Measurements from ENCODE around the gene DNAAF9. TPM values are rescaled to one million over a fixed set of nuclear protein-coding genes. Genes with fewer than 3 reads are reported as not detected.

DNAAF9 gene
- total and polyA plus RNA-seq, 2 donors (not counting 1 experiment from before 2014, with no cell fraction given) = 2.6 to 7.7 TPM

DNA sequence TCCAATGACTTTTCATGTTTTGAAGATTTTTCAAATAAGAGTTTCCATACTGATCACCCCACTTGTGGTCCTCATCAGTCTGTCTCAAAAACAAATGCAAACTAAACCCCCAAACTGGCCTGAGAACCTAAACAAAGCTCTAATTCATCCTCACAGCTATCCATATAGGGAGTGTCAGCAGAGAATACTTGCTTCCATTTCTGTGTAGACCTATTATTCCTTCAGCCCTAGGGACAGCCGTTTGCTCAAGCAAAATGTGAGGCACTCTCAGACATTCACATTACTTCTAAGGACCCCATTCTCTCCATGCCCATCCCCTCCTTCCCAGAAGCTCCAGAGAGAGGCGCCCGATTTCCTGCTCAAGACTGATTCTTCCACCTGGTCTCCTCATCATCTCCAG lies 24.6 kb downstream of the DNAAF9 start:
- Histone ChIP-seq H2AFZ (ENCODE audit: insufficient read depth, low read depth, low read length, poor library complexity, severe bottlenecking) (no peak overlapping the region), H3K36me3 (replicated peaks in 1 of 2; ENCODE audit: control extremely low read depth in 1 of 2, control insufficient read depth in 1 of 2, extremely low read depth in 1 of 2, insufficient read depth in 2 of 2, low read length in 1 of 2) (peaks cover 3 to 7% of the 10 kb centered on the region in 2 experiments), H3K79me2 (ENCODE audit: control insufficient read depth, insufficient read depth, low read length) (peaks cover 7% of the 10 kb centered on the region), H3K4me1 (ENCODE audit: control insufficient read depth in 2 of 2, insufficient read depth in 2 of 2, low read length in 2 of 2) (no peaks in the 10 kb centered on the region), H3K27me3 (replicated peaks in 1 of 4; ENCODE audit: control extremely low read depth in 1 of 4, control insufficient read depth in 3 of 4, insufficient read depth in 4 of 4, low read length in 3 of 4) (no peaks in the 10 kb centered on the region), H3K9ac (ENCODE audit: low read length) (no peak overlapping the region), H3K27ac (ENCODE audit: low read length in 2 of 2) (no peak overlapping the region), H3K9me3 (ENCODE audit: control extremely low read depth in 1 of 3, control insufficient read depth in 2 of 3, insufficient read depth in 1 of 3, low read length in 2 of 3) (no peaks in the 10 kb centered on the region), H3K4me2 (replicated peaks; ENCODE audit: low read depth, low read length, poor library complexity, severe bottlenecking) (no peak overlapping the region), H4K20me1 (ENCODE audit: control insufficient read depth, insufficient read depth, low read length, poor library complexity, severe bottlenecking) (no peaks in the 10 kb centered on the region), H3K4me3 (ENCODE audit: control extremely low read depth in 1 of 5, extremely low read depth in 1 of 5, insufficient read depth in 1 of 5, low read depth in 2 of 5, low read length in 4 of 5) (no peak overlapping the region)
- intact Hi-C loops (cut with micrococcal nuclease) = no loop called here
- WGBS (ENCODE audit: insufficient coverage) = 100% methylated on average over 1 of the region's 3 CpGs
- Mint-ChIP-seq H3K27me3 (peaks cover 6% of the 10 kb centered on the region), H3K4me3 (no peak overlapping the region), H3K27ac (no peak overlapping the region), H3K9me3 (ENCODE audit: insufficient read depth) (peaks cover 3% of the 10 kb centered on the region), H3K4me1 (no peaks in the 10 kb centered on the region)
- TF ChIP-seq, protein P1, sequence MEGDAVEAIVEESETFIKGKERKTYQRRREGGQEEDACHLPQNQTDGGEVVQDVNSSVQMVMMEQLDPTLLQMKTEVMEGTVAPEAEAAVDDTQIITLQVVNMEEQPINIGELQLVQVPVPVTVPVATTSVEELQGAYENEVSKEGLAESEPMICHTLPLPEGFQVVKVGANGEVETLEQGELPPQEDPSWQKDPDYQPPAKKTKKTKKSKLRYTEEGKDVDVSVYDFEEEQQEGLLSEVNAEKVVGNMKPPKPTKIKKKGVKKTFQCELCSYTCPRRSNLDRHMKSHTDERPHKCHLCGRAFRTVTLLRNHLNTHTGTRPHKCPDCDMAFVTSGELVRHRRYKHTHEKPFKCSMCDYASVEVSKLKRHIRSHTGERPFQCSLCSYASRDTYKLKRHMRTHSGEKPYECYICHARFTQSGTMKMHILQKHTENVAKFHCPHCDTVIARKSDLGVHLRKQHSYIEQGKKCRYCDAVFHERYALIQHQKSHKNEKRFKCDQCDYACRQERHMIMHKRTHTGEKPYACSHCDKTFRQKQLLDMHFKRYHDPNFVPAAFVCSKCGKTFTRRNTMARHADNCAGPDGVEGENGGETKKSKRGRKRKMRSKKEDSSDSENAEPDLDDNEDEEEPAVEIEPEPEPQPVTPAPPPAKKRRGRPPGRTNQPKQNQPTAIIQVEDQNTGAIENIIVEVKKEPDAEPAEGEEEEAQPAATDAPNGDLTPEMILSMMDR (IDR thresholded peaks at IDR 0.05) = no peak
- TF ChIP-seq EZH2 (IDR thresholded peaks at IDR 0.05; ENCODE audit: borderline replicate concordance, insufficient read depth, low read depth, low read length, poor library complexity, severe bottlenecking) = no peak
- ChIA-PET POLR2A (no interaction called here), CTCF (no interaction called here)
- DNase-seq = no peak
- no peak for ATAC-seq (ENCODE audit: low read depth)

DNA sequence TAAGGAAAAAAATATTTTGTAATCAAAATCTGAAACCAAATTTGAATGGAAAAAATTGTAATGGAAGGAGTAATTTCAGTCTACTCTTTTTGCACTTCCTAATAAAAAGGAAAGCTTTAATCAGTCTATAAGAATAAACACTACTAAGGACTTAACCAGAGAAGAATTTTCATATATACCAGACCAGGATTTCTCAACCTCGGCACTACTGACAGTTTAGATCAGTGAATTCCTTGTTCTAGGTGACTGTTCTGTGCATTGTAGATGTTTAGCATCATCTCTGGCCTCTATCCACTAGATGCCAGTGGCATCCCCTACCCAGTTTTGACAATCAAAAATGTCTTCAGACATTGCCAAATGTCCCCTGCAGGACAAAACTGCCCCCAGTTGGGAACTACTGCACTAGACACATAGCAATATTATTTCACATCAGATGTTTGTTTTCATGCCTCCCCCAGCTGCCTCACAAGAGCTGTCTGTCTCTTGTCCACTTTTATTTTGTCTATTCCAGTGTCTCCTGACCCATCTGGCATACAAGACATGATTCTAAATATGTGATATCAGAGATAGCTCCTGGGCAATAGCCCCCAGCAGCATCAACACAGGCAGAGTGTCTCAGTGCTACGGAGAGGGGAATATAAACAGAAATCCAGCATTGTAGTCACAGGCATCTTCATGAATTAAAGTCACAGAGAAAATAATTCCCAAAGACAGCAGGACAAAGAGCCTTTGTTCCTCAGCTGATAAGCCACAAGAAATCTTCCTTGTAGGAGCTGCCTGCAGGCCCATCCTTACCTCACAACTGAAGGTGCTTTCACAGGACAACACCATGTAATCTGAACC lies 27.0 kb downstream of the DNAAF9 start:
- H3K4me3 Mint-ChIP-seq = no peak overlapping the region
- Histone ChIP-seq H3K27ac (ENCODE audit: low read length in 2 of 2) (no peak overlapping the region), H3K36me3 (replicated peaks in 1 of 2; ENCODE audit: control extremely low read depth in 1 of 2, control insufficient read depth in 1 of 2, extremely low read depth in 1 of 2, insufficient read depth in 2 of 2, low read length in 1 of 2) (peaks cover 3 to 12% of the 10 kb centered on the region in 2 experiments), H3K9ac (ENCODE audit: low read length) (no peak overlapping the region), H3K9me3 (ENCODE audit: control extremely low read depth in 1 of 3, control insufficient read depth in 2 of 3, insufficient read depth in 1 of 3, low read length in 2 of 3) (no peaks in the 10 kb centered on the region), H3K4me1 (ENCODE audit: control insufficient read depth in 2 of 2, insufficient read depth in 2 of 2, low read length in 2 of 2) (no peaks in the 10 kb centered on the region), H3K27me3 (replicated peaks in 1 of 4; ENCODE audit: control extremely low read depth in 1 of 4, control insufficient read depth in 3 of 4, insufficient read depth in 4 of 4, low read length in 3 of 4) (no peaks in the 10 kb centered on the region), H3K4me2 (replicated peaks; ENCODE audit: low read depth, low read length, poor library complexity, severe bottlenecking) (no peak overlapping the region), H4K20me1 (ENCODE audit: control insufficient read depth, insufficient read depth, low read length, poor library complexity, severe bottlenecking) (no peaks in the 10 kb centered on the region), H3K4me3 (ENCODE audit: control extremely low read depth in 1 of 5, extremely low read depth in 1 of 5, insufficient read depth in 1 of 5, low read depth in 2 of 5, low read length in 4 of 5) (no peak overlapping the region), H3K79me2 (ENCODE audit: control insufficient read depth, insufficient read depth, low read length) (no peaks in the 10 kb centered on the region), H2AFZ (ENCODE audit: insufficient read depth, low read depth, low read length, poor library complexity, severe bottlenecking) (no peak overlapping the region)
- no peaks in the 10 kb centered on the region for H3K9me3 Mint-ChIP-seq (ENCODE audit: insufficient read depth)
- H3K27ac Mint-ChIP-seq = no peak overlapping the region
- no peaks in the 10 kb centered on the region for H3K27me3 Mint-ChIP-seq
- no peak for ATAC-seq (ENCODE audit: low read depth)
- intact Hi-C loops (cut with micrococcal nuclease) = no loop called here
- ChIA-PET POLR2A (no interaction called here), CTCF (no interaction called here)
- TF ChIP-seq EZH2 (IDR thresholded peaks at IDR 0.05; ENCODE audit: borderline replicate concordance, insufficient read depth, low read depth, low read length, poor library complexity, severe bottlenecking) = no peak
- TF ChIP-seq, protein P1 (IDR thresholded peaks at IDR 0.05) = no peak
- no peaks in the 10 kb centered on the region for H3K4me1 Mint-ChIP-seq
- no peak for DNase-seq
- WGBS (ENCODE audit: insufficient coverage) = 100% methylated on average over 1 of the region's 2 CpGs

Measured in B cell (primary cell).